Activated CD8-positive, alpha-beta memory T cell treated with anti-CD3 and anti-CD28 coated beads for 36 hours (primary cell): ENCODE measurements around the gene MLANA. TPM values are rescaled to one million over a fixed set of nuclear protein-coding genes. Genes with fewer than 3 reads are reported as not detected.
"Not testable (repeated sequence)": the region's sequence is repeated elsewhere in the genome, so short reads cannot be mapped to it uniquely, and the experiment has no call there.

Experiments used
- CTCF ChIA-PET: fragments of 350-600 bp; sonication (Branson Sonifier 250); formaldehyde crosslinking; loops from one replicate; lab custom pipeline; 2021; ENCODE audit warnings: antibody characterized with exemption; lab: Charles Lee
- POLR2A ChIA-PET: fragments of 350-600 bp; sonication (Branson Sonifier 250); formaldehyde crosslinking; loops from one replicate; lab custom pipeline; 2021; ENCODE audit warnings: antibody characterized with exemption; lab: Charles Lee
- total RNA-seq, 2 experiments: library from RNA; stranded (reverse); gene quantifications; one replicate each; pipeline ENCODE4 v1.2.3, GENCODE V29; 2021

The MLANA gene
- total RNA-seq, 2 experiments from 2014 or later, result not detected

DNA sequence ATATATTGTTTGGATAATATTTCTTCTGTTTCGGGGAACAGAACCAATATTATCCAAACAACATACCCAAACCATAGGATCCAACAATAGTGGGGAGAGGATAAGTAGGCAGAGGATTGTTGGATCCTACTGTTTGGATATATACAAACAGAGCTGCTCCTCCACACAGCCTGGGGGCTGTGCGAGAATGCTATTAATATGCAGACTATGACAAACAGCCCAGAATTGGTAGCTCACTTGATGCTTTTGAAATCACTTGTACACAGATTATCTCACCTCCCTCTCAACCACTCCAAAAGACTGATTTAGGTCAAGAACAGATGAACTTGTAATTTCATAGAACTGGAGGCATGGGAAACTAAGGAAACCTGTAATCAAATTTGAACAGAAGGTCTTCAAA lies 24.4 kb upstream of the MLANA start:
- ChIA-PET CTCF (no interaction called here), POLR2A (no interaction called here)

GRCh38 chr9:5866685-5867084 lies 24.0 kb upstream of the MLANA start:
- ChIA-PET CTCF (no interaction called here), POLR2A (no interaction called here)

DNA sequence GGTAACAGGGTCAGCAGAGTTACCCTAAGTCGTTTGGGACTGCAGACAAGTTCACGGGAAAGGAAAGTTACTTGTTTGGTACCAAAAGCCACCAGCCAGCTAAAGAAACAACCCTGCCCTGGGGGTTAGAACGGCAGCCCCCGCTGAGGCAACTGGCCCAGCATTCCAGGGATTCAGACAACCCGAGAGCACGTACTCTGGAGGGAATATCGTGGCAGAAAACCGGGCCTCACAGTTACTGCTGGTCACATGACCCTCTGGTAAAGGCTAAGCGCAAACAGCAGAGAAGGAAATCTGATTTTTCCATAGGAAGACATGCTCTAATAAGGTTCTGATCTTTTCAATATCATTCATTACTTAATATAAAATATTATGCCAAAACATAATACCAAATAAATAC lies 22.5 kb upstream of the MLANA start:
- POLR2A ChIA-PET, result no interaction called here
- CTCF ChIA-PET, result no interaction called here

- ChIA-PET POLR2A (interaction anchor here (0.5 kb wide), 1 partner anchor 1935 kb away, joined by 5 read pairs; no protein-coding TSS in a partner anchor), CTCF (interaction anchor here (0.7 to 2.3 kb wide), 3 partner anchors 16 to 185 kb away, joined by 3 to 6 read pairs (median 3); no protein-coding TSS in a partner anchor)
These were observed 21.2 kb upstream of the MLANA start for GRCh38 chr9:5869315-5870019.

- POLR2A ChIA-PET, result interaction anchor here (0.5 kb wide), 1 partner anchor 1935 kb away, joined by 5 read pairs; no protein-coding TSS in a partner anchor
- CTCF ChIA-PET, result interaction anchor here (1.3 to 2.3 kb wide), 2 partner anchors 16 to 184 kb away, joined by 3 to 6 read pairs; no protein-coding TSS in a partner anchor
These were observed 20.7 kb upstream of the MLANA start for GRCh38 chr9:5870020-5870339.

DNA sequence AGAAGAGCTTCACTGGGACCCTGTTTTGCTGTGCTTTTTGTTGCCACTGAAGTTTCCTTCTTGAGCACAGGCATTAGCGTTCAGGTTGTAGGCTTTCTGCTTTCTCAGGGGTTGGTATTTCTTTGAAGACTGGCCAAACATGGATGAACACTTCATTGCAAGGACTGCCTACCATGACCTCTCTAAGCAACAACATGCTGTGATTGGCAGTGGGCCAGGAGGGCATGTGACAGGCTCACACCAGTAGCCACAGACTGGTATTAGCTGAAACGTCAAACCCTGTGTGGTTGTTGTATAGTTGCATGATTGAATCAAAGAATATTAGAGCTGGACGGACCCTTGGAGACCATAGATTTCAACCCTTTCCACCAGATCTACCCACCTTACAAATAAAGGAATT lies 20.0 kb upstream of the MLANA start:
- CTCF ChIA-PET, result interaction anchor here (1.3 to 2.3 kb wide), 2 partner anchors 15 to 184 kb away, joined by 3 to 6 read pairs; no protein-coding TSS in a partner anchor
- POLR2A ChIA-PET, result no interaction called here

- POLR2A ChIA-PET, result no interaction called here
These were observed 18.9 kb upstream of the MLANA start for GRCh38 chr9:5871785-5872184.

DNA sequence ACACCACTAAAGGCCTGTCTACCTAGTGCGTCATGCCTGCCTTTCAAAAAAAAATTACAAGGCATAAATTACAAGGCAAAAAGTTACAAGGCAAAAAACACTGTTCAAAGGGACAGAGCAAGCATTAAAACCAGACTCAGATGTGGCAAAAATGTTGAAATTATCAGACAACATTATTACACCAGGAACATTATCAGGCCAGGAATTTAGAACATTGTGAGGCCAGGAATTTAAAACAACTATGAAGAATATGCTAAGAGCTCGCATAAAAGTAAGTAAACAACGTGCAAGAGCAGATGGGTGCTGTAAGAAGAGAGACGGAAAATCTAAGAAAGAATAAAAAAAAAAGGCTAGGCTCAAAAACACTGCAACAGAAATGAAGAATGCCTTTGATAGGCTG lies 18.2 kb upstream of the MLANA start:
- ChIA-PET POLR2A (no interaction called here), CTCF (no interaction called here)

More at GRCh38 chr9:5871785-5872184, 18.9 kb upstream of the MLANA start:
- CTCF ChIA-PET, result no interaction called here

GRCh38 chr9:5873439-5873838 lies 17.2 kb upstream of the MLANA start:
- POLR2A ChIA-PET, result no interaction called here

GRCh38 chr9:5874048-5874447 lies 16.6 kb upstream of the MLANA start:
- POLR2A ChIA-PET, result no interaction called here
- CTCF ChIA-PET, result interaction anchor here (1.1 kb wide), 1 partner anchor 42 kb away, joined by 3 read pairs; no protein-coding TSS in a partner anchor

More at GRCh38 chr9:5873439-5873838, 17.2 kb upstream of the MLANA start:
- CTCF ChIA-PET, result interaction anchor here (1.1 kb wide), 1 partner anchor 41 kb away, joined by 3 read pairs; no protein-coding TSS in a partner anchor

GRCh38 chr9:5876026-5876425 lies 14.7 kb upstream of the MLANA start:
- CTCF ChIA-PET, result no interaction called here
- POLR2A ChIA-PET, result no interaction called here

- POLR2A ChIA-PET, result no interaction called here
- CTCF ChIA-PET, result interaction anchor here (1.2 kb wide), 1 partner anchor 9 kb away, joined by 4 read pairs; no protein-coding TSS in a partner anchor
These were observed 14.0 kb upstream of the MLANA start for GRCh38 chr9:5876711-5877110.

DNA sequence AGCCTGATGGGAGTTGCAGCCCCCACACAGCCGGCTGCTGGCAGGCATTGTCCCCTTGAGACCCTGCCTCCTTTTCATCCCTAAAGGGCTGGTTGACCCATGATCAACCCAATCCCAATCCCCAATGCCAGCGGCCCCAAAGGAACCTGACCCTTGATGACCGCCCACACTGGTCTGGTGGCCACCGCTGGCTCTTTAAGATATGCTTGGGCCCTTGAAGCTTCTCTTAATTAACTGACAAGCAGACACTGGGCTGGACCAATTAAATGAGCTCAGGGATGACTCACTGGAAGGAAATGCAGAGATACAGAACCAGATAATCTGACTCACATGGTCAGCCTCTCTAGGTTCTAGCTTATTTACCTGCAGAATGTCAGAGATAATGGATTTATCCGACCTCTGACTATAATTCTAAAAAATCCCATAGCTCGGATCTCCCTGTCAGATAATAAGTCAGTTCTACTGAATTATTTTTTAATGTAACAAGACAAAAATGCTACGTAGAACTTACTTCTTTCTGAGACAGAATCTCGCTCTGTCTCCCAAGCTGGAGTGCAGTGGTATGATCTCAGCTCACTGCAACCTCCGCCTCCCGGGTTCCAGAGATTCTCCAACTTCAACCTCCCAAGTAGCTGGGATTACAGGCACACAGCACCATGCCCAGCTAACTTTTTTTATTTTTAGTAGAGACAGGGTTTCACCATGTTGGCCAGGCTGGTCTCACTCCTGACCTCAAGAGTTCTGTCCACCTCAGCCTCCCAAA lies 11.1 kb upstream of the MLANA start:
- ChIA-PET POLR2A (no interaction called here), CTCF (interaction anchor here (0.8 to 1.1 kb wide), 2 partner anchors 57 to 175 kb away, joined by 3 to 4 read pairs; no protein-coding TSS in a partner anchor)

DNA sequence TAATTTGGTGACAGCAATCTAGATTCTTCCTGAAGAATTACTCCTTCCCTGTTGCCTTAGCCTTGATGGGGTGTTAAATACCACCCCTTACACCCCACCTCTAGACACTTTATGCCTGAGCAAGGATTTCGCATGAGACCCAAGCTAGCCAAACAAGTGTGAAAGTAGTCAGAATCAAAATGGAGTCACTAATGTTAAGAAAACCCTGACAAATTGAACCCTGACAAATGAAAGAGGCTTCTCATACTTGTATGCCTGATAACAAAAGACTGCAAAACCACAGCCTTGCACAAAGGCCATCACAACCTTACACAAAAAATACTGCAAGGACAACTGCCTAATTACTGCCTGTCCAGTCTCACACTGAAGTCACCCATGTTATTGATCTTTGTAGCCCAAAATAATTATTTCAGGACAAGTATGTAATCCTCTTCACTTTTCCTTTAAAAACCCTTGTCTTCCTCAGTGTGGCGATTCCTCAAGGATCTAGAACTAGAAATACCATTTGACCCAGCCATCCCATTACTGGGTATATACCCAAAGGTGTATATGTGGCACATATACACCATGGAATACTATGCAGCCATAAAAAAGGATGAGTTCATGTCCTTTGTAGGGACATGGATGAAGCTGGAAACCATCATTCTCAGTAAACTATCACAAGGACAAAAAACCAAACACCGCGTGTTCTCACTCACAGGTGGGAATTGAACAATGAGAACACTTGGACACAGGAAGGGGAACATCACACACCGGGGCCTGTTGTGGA lies 8.3 kb upstream of the MLANA start:
- CTCF ChIA-PET, result interaction anchor here (0.7 kb wide), 1 partner anchor 78 kb away, joined by 4 read pairs; no protein-coding TSS in a partner anchor
- POLR2A ChIA-PET, result not testable (repeated sequence)

DNA sequence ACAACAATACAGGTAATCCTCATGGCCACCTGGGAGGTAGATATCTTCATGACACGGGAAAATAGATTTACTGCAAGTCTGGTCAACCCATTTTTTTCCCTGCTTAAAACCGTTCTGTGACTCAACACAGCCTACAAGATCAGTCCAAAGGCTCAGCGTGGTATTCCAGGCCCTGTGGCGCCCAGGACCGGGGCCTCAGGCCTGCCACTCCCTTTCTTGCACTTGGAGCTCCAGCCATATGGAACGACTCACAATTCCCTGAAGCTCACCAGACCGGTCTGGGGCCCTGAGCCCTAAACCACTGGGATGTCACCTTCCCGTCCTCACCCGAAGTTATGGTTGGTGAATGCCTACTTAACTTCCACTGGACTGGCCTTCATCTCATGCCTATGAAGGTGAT lies 6.5 kb upstream of the MLANA start:
- ChIA-PET POLR2A (no interaction called here), CTCF (interaction anchor here (1.5 kb wide), 1 partner anchor 51 kb away, joined by 3 read pairs; the partner anchor contains the start of gene ERMP1)

DNA sequence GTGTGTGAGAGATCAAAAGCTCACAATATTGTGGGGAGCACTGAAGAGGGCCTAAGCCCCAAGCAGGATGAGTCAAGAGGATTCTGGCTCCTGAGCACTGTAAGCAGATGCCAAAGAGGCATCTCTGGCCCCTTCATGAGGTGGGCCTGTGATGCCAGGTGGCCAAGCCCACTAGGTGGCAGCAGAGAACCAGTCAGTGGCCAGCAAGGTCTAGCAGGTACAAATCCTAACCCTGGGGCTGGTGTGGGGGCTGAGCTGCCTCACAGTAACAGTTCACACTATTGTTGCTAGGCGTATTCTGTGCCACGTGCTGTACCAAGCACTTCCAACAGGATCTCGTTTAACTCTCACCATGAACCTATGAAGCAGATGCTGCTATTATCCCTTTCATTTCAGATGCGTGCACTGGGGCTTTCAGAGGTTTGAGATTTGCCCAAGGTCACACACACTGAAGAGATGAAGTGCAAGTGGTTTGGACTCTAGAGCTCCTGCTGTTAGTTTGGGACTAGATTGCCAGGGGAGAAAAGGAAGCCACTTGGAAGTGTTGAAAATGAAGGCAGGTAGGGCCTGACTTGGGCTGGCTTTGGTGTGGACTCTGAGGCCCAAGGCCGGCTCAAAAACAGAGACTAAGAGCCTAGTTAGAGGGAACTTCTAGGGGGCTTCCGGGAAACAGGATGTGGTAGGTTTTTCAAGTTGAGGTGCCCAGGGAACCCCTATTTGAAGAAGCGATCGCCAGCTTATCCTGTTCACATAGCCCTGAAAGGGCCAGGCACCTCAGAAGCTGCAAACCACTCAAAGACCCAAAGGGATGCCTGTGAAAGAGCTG lies 4.4 kb upstream of the MLANA start:
- ChIA-PET CTCF (interaction anchor here (0.6 to 3.1 kb wide), 21 partner anchors 8 to 420 kb away, joined by 3 to 28 read pairs (median 4); no protein-coding TSS in a partner anchor), POLR2A (interaction anchor here (0.6 kb wide), 1 partner anchor 69 kb away, joined by 5 read pairs; no protein-coding TSS in a partner anchor)

DNA sequence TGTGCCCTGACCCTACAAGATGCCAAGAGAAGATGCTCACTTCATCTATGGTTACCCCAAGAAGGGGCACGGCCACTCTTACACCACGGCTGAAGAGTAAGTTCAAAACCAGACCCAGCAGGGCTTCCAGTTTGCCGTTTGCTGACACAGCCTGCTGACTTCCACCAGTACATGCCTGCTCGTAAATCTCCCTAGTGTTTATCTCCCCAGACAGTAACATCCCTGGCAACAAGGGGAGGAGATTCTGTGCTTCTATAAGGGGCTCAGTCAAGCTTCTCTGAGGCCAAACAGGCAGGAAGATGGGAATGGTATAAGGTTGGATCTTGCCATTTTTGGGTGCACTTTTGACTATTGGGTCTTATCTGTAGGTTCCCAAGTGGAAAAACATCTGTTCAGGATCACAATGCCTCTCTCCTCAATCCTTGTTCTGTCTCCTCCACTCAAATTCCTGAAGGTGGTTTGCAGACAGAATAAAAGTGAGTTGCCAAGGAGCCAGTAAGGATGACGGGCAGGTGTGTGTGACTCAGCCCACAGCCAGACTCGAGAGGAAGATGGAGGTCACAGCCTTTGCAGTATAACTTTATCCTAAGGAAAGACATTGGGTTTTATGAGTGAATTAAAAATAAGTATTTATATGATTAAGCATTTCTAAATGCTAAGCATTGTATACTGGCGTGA lies 1.9 kb downstream of the MLANA start:
- ChIA-PET POLR2A (no interaction called here), CTCF (no interaction called here)

DNA sequence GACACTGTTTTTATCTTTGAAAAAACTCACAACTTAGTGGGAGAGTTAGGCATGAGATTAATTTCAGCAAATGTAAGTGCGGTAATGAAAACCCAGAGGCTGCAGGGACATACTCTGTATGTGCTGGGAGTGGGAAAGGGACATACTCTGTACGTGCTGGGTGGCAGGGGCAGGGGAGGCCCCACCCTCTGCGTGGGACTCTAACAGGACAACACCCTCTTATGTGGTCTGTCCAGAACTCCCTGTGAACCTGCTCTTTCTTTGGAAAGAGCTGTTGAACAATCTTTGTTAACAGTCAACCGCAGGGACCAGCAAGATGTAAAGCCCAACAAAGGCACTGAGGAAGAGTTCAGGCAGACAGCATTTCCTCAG lies 2.4 kb downstream of the MLANA start:
- ChIA-PET CTCF (no interaction called here), POLR2A (no interaction called here)
